OCI-LY3 (cell line): ENCODE results near the gene SPON1.

Experiments used
- EZH2phosphoT487 ChIP-seq: fragments of 200-600 bp; shearing (Covaris generic); IDR thresholded peaks from 2 replicates; pipeline ENCODE4 v1.6.1; 2018; ENCODE audit warnings: antibody characterized with exemption, mixed run types, low read depth
- TF ChIP-seq, protein P1 (sequence below): fragments of 200-600, 300-600 bp; sonication (generic); IDR thresholded peaks from 2 replicates; pipeline ENCODE4 v1.5.1; 2014; ENCODE audit warnings: antibody characterized with exemption, low read length, low read depth

DNA sequence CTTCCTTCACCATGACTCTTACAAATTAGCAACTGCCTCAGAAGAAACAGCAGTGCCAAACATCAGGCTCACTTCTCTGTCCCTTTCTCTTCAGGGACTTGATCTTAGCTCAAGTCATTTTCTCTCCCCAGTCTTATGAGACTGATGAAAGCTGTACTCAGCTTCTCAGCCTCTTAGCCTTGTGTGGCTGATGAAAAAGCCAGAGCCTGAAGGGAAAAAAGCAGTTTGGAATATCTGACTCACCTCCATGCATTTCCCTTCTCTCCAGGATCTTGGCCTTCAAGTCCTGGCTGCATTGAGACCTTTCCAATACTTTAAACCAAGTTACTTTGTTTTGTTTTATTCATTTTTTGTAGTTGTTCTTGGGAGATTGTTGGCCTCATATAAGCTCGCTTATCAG is 195.9 kb downstream of the SPON1 start:
- TF ChIP-seq, protein P1, sequence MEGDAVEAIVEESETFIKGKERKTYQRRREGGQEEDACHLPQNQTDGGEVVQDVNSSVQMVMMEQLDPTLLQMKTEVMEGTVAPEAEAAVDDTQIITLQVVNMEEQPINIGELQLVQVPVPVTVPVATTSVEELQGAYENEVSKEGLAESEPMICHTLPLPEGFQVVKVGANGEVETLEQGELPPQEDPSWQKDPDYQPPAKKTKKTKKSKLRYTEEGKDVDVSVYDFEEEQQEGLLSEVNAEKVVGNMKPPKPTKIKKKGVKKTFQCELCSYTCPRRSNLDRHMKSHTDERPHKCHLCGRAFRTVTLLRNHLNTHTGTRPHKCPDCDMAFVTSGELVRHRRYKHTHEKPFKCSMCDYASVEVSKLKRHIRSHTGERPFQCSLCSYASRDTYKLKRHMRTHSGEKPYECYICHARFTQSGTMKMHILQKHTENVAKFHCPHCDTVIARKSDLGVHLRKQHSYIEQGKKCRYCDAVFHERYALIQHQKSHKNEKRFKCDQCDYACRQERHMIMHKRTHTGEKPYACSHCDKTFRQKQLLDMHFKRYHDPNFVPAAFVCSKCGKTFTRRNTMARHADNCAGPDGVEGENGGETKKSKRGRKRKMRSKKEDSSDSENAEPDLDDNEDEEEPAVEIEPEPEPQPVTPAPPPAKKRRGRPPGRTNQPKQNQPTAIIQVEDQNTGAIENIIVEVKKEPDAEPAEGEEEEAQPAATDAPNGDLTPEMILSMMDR = no peak
- no peak for TF ChIP-seq EZH2phosphoT487
